Breast epithelium (tissue), 4 donors: ENCODE data around the gene LPP. TPM values are rescaled to one million over a fixed set of nuclear protein-coding genes. Genes with fewer than 3 reads are reported as not detected.

Experiments used
- DNase-seq, 2 donors: peaks; one replicate each; pipeline ENCODE4 v3.0.0-alpha.2; 2019; ENCODE audit warnings: low spot score in 2 of 2
- H3K27ac ChIP-seq, 2 donors: fragments of 200-600 bp; sonication (generic) in 1 of 2; one replicate each; pipeline ENCODE4 v1.5.1; 2016 to 2019; ENCODE audit warnings: mild to moderate bottlenecking in 1 of 2
- H3K27me3 ChIP-seq, 2 donors: fragments of 200-600 bp; sonication (generic) in 1 of 2; one replicate each; pipeline versions ENCODE4 v1.5.1 to v1.6.0; 2017 to 2019; ENCODE audit warnings: control low read depth in 1 of 2, mild to moderate bottlenecking in 1 of 2
- H3K36me3 ChIP-seq: fragments of 200-600 bp; one replicate; pipeline ENCODE4 v1.5.1; 2019
- H3K4me1 ChIP-seq, 2 donors: fragments of 200-600 bp; sonication (generic); one replicate each; pipeline ENCODE4 v1.5.1; 2016 to 2019; ENCODE audit warnings: control low read depth in 1 of 2
- H3K4me3 ChIP-seq, 3 donors: fragments of 200-600 bp; sonication (generic); 1 replicate in 2 of 3; 2 replicates in 1 of 3; pipeline ENCODE4 v1.5.1; 2016 to 2019; ENCODE audit warnings: mild to moderate bottlenecking in 3 of 3, moderate library complexity in 2 of 3
- H3K9me3 ChIP-seq, 2 donors: fragments of 200-600 bp; sonication (generic) in 1 of 2; one replicate each; pipeline ENCODE4 v1.5.1; 2016 to 2019; ENCODE audit warnings: control low read depth in 1 of 2
- CTCF ChIP-seq, 3 donors: fragments of 450-650 bp; IDR thresholded peaks; one replicate each; pipeline ENCODE4 v1.5.1; 2016 to 2017; ENCODE audit warnings: antibody characterized with exemption in 3 of 3, mild to moderate bottlenecking in 3 of 3, moderate library complexity in 3 of 3
- POLR2A ChIP-seq: fragments of 450-650 bp; IDR thresholded peaks from one replicate; pipeline ENCODE4 v1.6.1; 2016; ENCODE audit warnings: antibody characterized with exemption, mild to moderate bottlenecking, moderate library complexity
- POLR2AphosphoS5 ChIP-seq, 3 donors: sonication (generic); formaldehyde crosslinking; IDR thresholded peaks; one replicate each; pipeline ENCODE4 v1.6.1; 2017; ENCODE audit warnings: antibody characterized with exemption in 3 of 3
- intact Hi-C: fragments of 100-400 bp; cut with DNase I; formaldehyde crosslinking; loops from one replicate; pipeline ENCODE4 v1.15.1; 2023; ENCODE audit warnings: low total_unique reads
- total RNA-seq, 3 donors: library from RNA; depleted of rRNA; stranded (reverse); fragments of >200 nt; gene quantifications; one replicate each; pipeline ENCODE4 v1.1.0, GENCODE V29; 2016

LPP gene
- total RNA-seq, 3 donors from 2014 or later, result 135 to 183 (median 147) TPM

DNA sequence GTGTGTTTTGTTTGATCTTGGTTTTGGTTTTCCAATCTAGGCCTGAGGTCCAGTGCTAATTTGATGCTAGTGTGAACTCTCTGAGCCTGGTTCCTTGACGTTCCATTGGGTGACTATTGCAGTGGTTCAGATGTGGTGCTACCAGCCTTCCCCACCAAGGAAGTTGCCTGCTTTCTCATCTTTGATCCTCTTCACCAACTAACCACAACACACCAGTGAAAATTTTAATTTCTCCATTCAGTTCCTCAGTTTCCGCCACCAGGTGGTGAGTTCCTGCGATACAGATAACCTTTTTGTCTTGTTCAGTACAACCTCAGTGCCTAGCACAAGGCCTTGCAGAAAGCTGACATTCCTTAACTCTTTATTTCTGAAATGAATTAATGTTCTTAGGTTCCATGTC, 680.4 kb downstream of the LPP start:
- no peaks in the 10 kb centered on the region for H3K27me3 ChIP-seq
- TF ChIP-seq POLR2A (no peak), CTCF (IDR thresholded peaks at IDR 0.05) (no peak), POLR2AphosphoS5 (IDR thresholded peaks at IDR 0.05) (no peak)
- H3K4me1 ChIP-seq, result peaks cover 0 to 3% of the 10 kb centered on the region in 2 donors
- intact Hi-C loops, result no loop called here
- no peaks in the 10 kb centered on the region for H3K9me3 ChIP-seq
- H3K36me3 ChIP-seq, result no peaks in the 10 kb centered on the region
- H3K4me3 ChIP-seq, result no peak overlapping the region
- peak overlapping the region; percentile 45 to 54 for H3K27ac ChIP-seq
- DNase-seq, result no peak

DNA sequence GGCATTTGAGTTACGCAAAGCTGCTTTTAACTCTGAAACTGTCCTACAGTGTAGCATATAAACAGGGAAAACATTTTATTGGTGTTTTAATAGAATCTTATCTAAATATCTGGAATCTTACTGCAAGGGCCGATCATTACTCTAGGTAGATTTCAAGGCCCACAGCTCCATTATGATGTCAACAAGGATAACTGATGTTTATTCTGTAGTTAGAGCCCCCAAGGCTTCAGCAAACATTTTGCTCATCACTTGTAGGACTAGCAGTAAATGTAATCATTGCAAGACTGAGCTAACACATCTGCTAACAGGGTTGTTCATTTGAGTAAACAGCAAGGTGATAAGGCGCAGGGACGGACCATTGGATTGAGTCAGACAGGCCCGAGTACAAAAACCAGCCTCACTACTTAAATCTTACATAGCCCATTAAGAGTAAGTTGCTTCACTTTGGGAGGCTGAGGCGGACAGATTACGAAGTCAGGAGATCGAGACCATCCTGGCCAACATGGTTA, 685.3 kb downstream of the LPP start:
- H3K4me1 ChIP-seq, result no peaks in the 10 kb centered on the region
- intact Hi-C loops, result no loop called here
- TF ChIP-seq CTCF (IDR thresholded peaks at IDR 0.05) (no peak), POLR2AphosphoS5 (IDR thresholded peaks at IDR 0.05) (no peak), POLR2A (no peak)
- H3K27me3 ChIP-seq, result no peaks in the 10 kb centered on the region
- no peak for DNase-seq
- no peak overlapping the region for H3K27ac ChIP-seq
- H3K9me3 ChIP-seq, result no peaks in the 10 kb centered on the region
- H3K4me3 ChIP-seq, result no peak overlapping the region
- no peaks in the 10 kb centered on the region for H3K36me3 ChIP-seq

- H3K4me1 ChIP-seq, result no peaks in the 10 kb centered on the region
- H3K27ac ChIP-seq, result no peak overlapping the region
- H3K27me3 ChIP-seq, result no peaks in the 10 kb centered on the region
- DNase-seq, result no peak
- H3K36me3 ChIP-seq, result no peaks in the 10 kb centered on the region
- no peak overlapping the region for H3K4me3 ChIP-seq
- TF ChIP-seq POLR2A (no peak), POLR2AphosphoS5 (IDR thresholded peaks at IDR 0.05) (no peak), CTCF (IDR thresholded peaks at IDR 0.05) (no peak)
- intact Hi-C loops, result no loop called here
- no peaks in the 10 kb centered on the region for H3K9me3 ChIP-seq
Measured at GRCh38 chr3:188840290-188840689, 686.3 kb downstream of the LPP start.

DNA sequence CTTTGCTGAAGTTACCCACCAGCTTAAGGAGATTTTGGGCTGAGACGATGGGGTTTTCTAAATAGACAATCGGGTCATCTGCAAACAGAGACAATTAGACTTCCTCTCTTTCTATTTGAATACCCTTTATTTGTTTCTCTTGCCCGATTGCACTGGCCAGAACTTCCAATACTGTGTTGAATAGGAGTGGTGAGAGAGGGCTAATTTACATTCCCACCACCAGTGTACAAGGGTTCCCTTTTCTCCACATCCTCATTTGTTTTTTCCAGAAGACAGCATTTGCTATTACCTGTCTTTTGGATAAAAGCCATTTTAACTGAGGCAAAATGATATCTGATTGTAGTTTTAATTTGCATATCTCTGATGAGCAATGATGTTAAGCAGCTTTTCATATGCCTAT, 687.9 kb downstream of the LPP start:
- H3K27me3 ChIP-seq, result no peaks in the 10 kb centered on the region
- TF ChIP-seq CTCF (IDR thresholded peaks at IDR 0.05) (no peak), POLR2AphosphoS5 (IDR thresholded peaks at IDR 0.05) (no peak), POLR2A (no peak)

GRCh38 chr3:188842639-188843038, 688.7 kb downstream of the LPP start:
- H3K9me3 ChIP-seq, result no peaks in the 10 kb centered on the region
- DNase-seq, result no peak
- no peak overlapping the region for H3K4me3 ChIP-seq
- TF ChIP-seq CTCF (IDR thresholded peaks at IDR 0.05) (no peak), POLR2AphosphoS5 (IDR thresholded peaks at IDR 0.05) (no peak), POLR2A (no peak)
- no peaks in the 10 kb centered on the region for H3K4me1 ChIP-seq
- no peaks in the 10 kb centered on the region for H3K27me3 ChIP-seq
- intact Hi-C loops, result no loop called here
- H3K36me3 ChIP-seq, result no peaks in the 10 kb centered on the region
- no peak overlapping the region for H3K27ac ChIP-seq

More for the DNA sequence above, 687.9 kb downstream of the LPP start:
- Histone ChIP-seq H3K4me1 (no peaks in the 10 kb centered on the region), H3K27ac (no peak overlapping the region), H3K4me3 (no peak overlapping the region), H3K36me3 (no peaks in the 10 kb centered on the region), H3K9me3 (no peaks in the 10 kb centered on the region)
- intact Hi-C loops, result no loop called here
- DNase-seq, result no peak
